DMS53 treated with DMSO at 0.1 percent for 48 hours (cell line): ENCODE data around the gene CALML6.

Source experiments
- DNase-seq: peaks from one replicate; lab custom pipeline; 2025; ENCODE audit not compliant: unreplicated experiment; lab: John Stamatoyannopoulos, UW

CALML6 gene

GRCh38 chr1:1910651-1911331, 4.3 kb upstream of the CALML6 start:
- DNase-seq = no peak

- no peak for DNase-seq
Observed at GRCh38 chr1:1911350-1912041, 3.6 kb upstream of the CALML6 start.

- no peak for DNase-seq
Observed at GRCh38 chr1:1914101-1914970, 724 bp upstream of the CALML6 start.

- no peak for DNase-seq
Observed at GRCh38 chr1:1915911-1916840, 1.1 kb downstream of the CALML6 start.

GRCh38 chr1:1916851-1917251, 1.8 kb downstream of the CALML6 start:
- no peak for DNase-seq

- no peak for DNase-seq
Observed at GRCh38 chr1:1917304-1917976, 2.4 kb downstream of the CALML6 start.

- DNase-seq = no peak
Observed at GRCh38 chr1:1917995-1918900, 3.2 kb downstream of the CALML6 start.

- no peak for DNase-seq
Observed at GRCh38 chr1:1918901-1919303, 3.8 kb downstream of the CALML6 start, which contains the start of gene TMEM52. TMEM52 (minus strand) TSS chr1:1919279; CDS start chr1:1919265, 14 bp downstream.

GRCh38 chr1:1919304-1920056, 4.4 kb downstream of the CALML6 start:
- peak; percentile 75 for DNase-seq

- DNase-seq = no peak
Observed at GRCh38 chr1:1920057-1920607, 5.1 kb downstream of the CALML6 start.

GRCh38 chr1:1920608-1921458, 5.8 kb downstream of the CALML6 start:
- no peak for DNase-seq

- no peak for DNase-seq
Observed at GRCh38 chr1:1921459-1921862, 6.4 kb downstream of the CALML6 start.

- DNase-seq = no peak
Observed at GRCh38 chr1:1921901-1922701, 7.0 kb downstream of the CALML6 start.

- no peak for DNase-seq
Observed at GRCh38 chr1:1922702-1922955, 7.6 kb downstream of the CALML6 start.

GRCh38 chr1:1922956-1923833, 8.1 kb downstream of the CALML6 start:
- DNase-seq = no peak

- no peak for DNase-seq
Observed at GRCh38 chr1:1924386-1924785, 9.3 kb downstream of the CALML6 start.
